SKM-1 treated with dmso at 0.1 percent for 144 hours (cell line): ENCODE results near the gene PTPN23.
"Not testable (repeated sequence)": the region's sequence is repeated elsewhere in the genome, so short reads cannot be mapped to it uniquely, and the experiment has no call there.

Experiments used
- DNase-seq: peaks from one replicate; lab custom pipeline; 2025; ENCODE audit not compliant: unreplicated experiment; lab: John Stamatoyannopoulos, UW

The PTPN23 gene

DNA sequence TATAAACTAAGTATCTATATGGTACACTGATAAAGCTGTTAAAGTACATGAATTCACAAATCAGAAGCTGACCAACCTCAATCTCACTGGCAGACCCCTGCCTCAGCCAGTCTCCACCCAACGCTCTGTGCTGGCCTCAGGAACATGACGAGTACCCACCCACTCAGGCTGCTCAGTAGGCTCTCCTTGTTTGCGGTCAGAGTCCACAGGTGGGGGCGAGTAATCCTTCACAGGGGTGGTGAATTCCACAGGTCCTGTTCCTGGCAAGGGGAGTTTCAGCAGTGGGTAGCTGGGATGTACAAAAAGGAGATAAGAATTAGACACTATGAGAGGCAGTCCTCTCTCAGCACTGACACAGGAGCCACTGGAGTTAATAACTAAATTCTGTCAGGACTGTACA is 54.0 kb downstream of the PTPN23 start:
- DNase-seq: no peak

DNA sequence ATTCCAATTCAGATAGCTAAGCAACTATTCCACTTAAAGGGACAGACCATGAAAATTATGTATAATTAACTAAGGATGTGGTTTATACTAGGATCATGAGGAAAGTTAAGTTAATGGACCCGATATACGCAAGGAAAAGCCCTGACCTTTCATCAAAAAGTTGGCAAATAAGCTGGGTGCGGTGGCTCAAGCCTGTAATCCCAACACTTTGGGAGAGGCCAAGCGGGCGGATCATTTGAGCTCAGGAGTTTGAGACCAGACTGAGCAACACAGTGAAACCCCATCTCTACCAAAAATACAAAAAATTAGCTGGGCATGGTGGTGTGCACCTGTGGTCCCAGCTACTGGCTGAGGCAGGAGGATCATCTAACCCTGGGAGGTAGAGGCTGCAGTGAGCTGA is 55.4 kb downstream of the PTPN23 start:
- no peak for DNase-seq

DNA sequence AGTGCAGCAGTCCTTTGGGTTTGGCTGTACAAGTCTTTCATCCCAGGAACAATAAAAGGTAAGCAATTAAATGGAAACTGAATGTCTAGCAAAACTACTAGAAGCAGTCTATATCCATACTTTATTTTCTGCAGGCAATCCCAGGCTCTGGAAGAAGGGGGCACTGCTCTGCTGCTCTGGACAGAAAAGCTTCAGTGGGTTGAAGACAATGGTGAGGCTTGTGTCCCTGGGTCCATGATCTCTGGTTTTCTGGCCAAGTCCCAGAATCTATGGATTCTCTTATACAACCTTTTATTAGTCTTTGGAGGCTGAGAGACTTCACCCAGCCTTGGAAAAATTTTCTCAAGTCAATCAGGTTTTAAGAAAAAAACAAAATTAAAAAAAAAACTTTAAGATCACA is 59.3 kb downstream of the PTPN23 start:
- DNase-seq: no peak

DNA sequence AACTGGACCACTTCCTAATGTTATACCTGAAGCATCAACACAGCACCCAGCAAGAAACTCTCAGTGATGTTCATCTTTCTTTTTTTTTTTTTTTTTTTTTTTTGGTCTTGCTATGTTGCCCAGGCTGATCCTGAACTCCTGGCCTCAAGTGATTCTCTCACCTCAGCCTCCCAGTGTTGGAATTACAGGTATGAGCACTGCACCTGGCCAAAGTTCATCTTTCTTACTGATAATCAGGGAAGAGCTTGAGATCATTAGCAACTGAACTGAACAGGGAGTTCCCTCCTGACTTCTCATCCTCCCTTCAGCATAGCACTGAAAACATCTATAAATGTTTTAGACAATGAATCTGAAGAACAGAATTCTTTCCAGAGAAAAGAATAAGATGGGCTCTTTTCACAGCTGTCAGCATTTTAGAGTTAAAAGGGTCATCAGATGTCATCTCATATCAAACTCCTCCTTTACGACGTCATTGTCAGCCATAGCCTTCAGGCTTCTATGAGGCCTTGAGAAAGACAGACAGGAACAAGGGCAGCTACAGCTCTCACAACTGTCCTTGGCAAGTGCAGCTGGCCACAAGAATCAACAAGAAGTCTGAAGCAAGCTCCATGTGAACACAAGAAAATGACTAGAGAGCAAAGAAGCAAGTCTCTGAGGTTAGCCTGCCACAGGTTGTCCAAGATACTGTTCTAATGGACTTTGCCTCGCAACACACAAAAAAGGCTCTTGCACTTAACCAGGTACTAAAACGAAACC is 61.2 kb downstream of the PTPN23 start:
- DNase-seq: no peak

DNA sequence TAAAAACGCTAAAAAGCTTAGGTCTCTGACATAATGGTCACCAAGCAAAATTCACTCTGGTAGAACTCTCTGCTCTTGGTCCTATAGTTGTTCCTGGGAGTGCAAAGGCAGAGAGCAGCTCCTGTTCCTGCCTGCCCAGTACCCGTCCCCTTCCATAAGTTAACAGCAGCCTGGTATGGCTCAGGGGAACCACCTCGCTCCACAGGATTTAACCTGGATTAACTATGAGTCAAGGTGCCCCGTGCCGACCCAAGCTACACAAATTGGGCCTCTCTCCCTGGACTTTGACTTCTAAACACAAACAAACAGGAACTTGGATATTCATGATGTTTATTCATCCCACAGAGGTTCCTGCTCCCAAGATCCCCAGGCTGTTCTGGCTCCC is 62.8 kb downstream of the PTPN23 start:
- no peak for DNase-seq

DNA sequence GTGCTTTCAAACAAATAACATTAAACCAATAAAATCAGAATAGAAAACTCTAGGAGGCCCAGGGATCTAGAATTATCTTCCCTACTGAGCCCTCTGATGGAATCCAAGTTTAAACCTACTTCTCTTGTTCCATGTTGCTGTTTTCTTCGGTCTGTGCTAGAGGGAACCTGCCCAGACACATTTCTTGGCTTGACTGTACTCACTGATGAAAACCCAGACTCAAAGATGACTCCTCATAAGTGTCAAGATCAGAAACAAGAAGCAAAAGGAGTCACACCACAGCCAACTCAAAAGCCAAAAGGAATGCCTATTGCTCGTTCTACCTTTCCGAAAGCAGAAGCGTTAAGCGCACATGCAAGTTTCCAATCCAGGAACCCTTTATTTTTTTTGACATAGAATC is 63.3 kb downstream of the PTPN23 start:
- DNase-seq: no peak

DNA sequence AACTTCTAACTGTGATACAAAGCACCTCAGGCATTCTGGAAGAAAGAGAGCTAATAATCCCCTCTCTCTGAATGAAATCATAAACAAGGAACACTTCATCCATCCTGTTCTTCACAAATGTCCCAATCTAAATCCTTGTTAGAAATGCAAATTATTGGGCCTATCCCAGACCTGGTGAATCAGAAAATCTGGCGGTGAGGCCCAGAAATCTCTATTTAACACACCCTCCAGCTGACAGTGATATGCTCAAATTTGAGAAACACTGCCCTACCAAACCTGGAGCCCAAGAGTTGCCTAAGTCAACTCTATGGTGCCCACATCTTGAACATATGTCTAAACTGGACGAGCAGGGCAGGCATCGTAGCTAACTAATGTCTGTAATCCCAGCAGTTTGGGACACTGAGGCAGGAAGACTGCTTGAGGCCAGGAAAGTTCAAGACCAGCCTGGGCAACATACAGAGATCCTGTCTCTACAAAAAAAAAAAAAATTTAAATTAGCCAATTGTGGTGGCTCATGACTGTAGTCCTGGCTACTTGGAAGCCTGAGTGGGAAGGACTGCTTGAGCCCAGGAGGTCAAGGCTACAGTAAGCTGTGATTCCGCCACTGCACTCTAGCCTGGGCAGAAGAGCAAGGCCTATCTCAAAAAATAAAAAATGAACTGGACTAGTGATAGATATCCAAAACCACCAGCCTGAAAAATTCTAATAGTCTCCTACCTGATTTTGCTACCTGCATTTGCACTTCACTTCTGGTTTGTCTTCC is 71.8 kb downstream of the PTPN23 start:
- DNase-seq: no peak

DNA sequence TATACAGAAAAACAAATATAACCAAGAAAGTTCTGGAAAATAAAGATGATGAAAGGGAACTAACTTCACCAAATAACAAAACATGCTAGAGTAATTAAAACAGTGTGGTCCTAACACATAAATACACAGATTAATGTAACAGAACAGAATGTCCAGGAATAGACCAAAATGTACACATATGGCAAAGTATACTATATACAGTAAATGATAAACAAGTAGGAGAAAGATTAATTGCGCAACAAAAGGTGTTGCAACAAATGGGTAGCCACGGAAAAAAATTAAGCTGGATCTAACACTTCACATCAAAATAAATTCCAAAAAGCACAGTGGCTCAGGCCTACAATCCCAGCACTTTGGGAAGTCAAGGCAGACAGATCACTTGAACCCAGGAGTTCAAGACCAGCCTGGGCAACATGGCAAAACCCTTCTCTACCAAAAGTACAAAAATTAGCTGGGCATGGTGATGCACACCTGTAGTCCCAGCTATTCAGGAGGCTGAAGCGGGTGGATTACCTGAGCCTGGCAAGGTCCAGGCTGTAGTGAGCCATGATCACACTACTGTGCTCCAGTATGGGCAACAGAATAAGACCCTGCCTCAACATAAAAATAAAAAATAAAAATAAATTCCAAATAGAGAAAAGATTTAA is 75.1 kb downstream of the PTPN23 start:
- DNase-seq: no peak

DNA sequence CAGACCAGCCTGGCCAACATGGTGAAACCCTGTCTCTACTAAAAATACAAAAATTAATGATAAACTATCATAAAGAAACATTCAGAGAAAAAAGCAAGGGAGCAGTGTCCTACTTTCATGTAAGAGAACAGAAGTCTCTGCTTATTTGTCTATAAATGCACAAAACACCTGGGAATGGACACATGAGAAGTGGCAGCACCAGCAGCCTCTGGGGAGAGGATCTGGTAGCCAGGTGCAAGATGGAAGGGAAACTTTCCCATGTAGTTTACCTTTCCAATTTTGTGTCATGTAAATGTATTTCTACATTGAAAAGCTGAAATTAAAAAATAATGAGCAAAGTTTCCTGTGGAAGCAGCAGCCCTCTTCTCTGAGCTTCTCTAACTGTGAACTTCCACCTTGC is 76.2 kb downstream of the PTPN23 start:
- no peak for DNase-seq

DNA sequence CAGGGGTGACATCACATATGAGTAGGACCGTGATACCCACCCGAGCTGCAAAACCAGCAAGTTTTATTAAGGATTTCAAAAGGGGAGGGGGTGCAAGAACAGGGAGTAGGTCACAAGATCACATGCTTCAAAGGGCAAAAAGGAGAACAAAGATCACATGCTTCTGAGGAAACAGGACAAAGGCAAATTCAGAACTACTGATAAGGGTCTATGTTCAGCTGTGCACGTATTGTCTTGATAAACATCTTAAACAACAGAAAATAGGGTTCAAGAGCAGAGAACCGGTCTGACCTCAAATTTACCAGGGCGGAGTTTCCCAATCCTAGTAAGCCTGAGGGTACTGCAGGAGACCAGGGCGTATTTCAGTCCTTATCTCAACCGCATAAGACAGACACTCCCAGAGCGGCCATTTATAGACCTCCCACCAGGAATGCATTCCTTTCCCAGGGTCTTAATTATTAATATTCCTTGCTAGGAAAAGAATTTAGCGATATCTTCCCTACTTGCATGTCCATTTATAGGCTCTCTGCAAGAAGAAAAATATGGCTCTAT is 78.8 kb downstream of the PTPN23 start:
- DNase-seq: not testable (repeated sequence)
